SW 1271 (cell line): ENCODE measurements around the gene SLC11A1.

Source experiments
- DNase-seq, 2 experiments: peaks; one replicate each; lab custom pipeline; 2025; lab: John Stamatoyannopoulos, UW

Gene SLC11A1

DNA sequence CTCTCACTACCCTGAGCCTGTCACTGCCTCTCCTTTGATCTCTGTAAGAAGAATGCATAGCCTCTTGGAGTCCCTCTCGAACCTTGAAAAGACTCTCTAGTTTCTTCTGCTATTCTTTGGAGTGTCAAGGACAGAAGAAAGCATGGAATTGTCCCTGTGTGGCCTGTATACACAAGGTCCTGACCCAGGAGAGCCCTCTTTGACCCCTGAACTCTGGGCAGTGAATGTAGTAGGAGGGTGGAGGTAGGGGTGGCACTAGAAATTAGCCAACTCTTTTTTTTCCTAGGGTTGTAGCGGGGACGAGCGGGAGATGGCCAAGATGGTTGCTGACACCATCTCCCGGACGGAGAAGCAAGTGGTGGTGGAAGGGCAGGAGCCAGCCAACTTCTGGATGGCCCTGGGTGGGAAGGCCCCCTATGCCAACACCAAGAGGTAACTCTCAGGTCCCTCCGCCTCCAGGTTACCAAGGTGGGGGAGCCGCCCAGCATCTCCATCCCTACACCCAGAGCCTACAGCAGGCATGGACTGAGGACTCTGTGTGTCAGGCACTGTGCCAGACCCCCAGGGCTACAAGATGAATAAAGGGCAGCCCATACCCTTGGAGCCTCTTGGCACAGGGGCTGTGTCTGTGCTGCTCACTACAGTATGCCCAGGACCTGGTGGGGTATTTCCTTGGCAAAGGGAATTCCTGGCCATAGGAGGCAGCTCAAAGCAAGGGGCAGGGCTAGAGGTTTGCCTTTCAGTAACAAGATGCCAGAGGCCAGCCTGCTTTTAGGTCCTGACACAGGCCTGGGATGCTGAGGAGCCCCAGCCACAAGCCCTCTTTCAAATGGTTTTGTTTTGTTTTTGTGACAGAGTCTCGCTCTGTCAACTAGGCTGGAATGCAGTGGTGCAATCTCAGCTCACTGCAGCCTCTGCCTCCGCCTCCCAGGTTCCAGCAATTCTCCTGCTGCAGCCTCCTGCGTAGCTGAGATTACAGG lies 53.2 kb downstream of the SLC11A1 start:
- DNase-seq = no peak

DNA sequence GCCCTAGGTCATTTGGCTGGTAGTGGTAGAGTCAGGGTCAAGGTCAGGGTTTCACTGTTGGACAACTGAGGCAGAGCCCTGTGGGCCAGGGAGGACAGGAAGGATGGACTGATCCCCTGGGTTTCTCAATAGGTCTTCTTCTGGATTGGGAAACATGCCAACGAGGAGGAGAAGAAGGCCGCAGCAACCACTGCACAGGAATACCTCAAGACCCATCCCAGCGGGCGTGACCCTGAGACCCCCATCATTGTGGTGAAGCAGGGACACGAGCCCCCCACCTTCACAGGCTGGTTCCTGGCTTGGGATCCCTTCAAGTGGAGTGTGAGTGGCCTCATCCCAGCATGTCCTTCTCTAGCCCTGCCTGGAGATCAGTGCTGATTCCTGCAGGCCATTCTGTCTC lies 54.9 kb downstream of the SLC11A1 start:
- DNase-seq = no peak

GRCh38 chr2:218437969-218438368 lies 55.9 kb downstream of the SLC11A1 start:
- DNase-seq = no peak

DNA sequence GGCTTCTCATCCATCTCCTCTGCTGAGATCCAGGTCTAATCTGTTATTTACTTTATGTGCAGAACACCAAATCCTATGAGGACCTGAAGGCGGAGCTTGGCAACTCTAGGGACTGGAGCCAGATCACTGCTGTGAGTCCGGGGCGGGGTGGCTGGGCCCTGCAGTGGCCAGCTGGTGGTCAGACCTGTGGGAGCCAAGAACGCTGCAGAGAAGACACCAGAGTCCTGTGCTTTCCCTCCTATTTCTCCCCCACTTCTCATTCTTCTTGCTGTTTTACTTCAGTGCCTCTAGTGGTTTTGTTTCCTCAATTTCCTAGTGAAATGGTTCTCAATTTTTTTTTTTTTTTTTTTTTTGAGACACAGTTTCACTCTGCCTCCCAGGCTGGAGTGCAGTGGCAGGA lies 56.5 kb downstream of the SLC11A1 start:
- no peak for DNase-seq

- DNase-seq = no peak
These were observed 62.8 kb downstream of the SLC11A1 start for GRCh38 chr2:218444692-218445357.

GRCh38 chr2:218445602-218446001 lies 63.5 kb downstream of the SLC11A1 start:
- no peak for DNase-seq
